H9 (cell line): Measurements from ENCODE around the gene ITPR2. TPM values are rescaled to one million over a fixed set of nuclear protein-coding genes. Genes with fewer than 3 reads are reported as not detected.

Experiments used
- DNase-seq: peaks from one replicate; pipeline ENCODE4 v3.0.0-alpha.2; 2017
- H2AFZ ChIP-seq: one replicate; pipeline ENCODE4 v1.6.1; 2013; ENCODE audit warnings: mild to moderate bottlenecking, low read length, control low read depth, moderate library complexity
- H2AK5ac ChIP-seq: 2 replicates; pipeline ENCODE4 v1.6.1; 2013; ENCODE audit warnings: low read length, control low read depth, mixed read lengths; ENCODE audit not compliant: insufficient read length
- H2BK120ac ChIP-seq: one replicate; pipeline ENCODE4 v1.6.1; 2013; ENCODE audit warnings: low read depth, mild to moderate bottlenecking, low read length, control low read depth, inconsistent platforms; ENCODE audit not compliant: poor library complexity, severe bottlenecking
- H2BK12ac ChIP-seq: 2 replicates; pipeline ENCODE4 v1.6.1; 2013; ENCODE audit warnings: low read length, control low read depth, mixed read lengths, low read depth; ENCODE audit not compliant: insufficient read length
- H2BK15ac ChIP-seq: 2 replicates; pipeline ENCODE4 v1.6.1; 2013; ENCODE audit warnings: low read depth, low read length, control low read depth
- H2BK20ac ChIP-seq: one replicate; pipeline ENCODE4 v1.6.1; 2013; ENCODE audit warnings: low read depth, mild to moderate bottlenecking, low read length, control low read depth, inconsistent platforms; ENCODE audit not compliant: poor library complexity, severe bottlenecking
- H2BK5ac ChIP-seq: 2 replicates; pipeline ENCODE4 v1.6.1; 2013; ENCODE audit warnings: low read length, control low read depth, mixed read lengths; ENCODE audit not compliant: insufficient read length
- H3K14ac ChIP-seq: 2 replicates; pipeline ENCODE4 v1.6.1; 2013; ENCODE audit warnings: low read length, control low read depth; ENCODE audit not compliant: insufficient read depth
- H3K18ac ChIP-seq: 2 replicates; pipeline ENCODE4 v1.6.1; 2013; ENCODE audit warnings: low read depth, mild to moderate bottlenecking, mixed read lengths, low read length, control low read depth; ENCODE audit not compliant: insufficient read length
- H3K23ac ChIP-seq: 2 replicates; pipeline ENCODE4 v1.6.1; 2013; ENCODE audit warnings: low read length, control low read depth, mixed read lengths, low read depth; ENCODE audit not compliant: insufficient read length
- H3K23me2 ChIP-seq: 2 replicates; pipeline ENCODE4 v1.6.1; 2013; ENCODE audit warnings: low read depth, mild to moderate bottlenecking, mixed read lengths, low read length, control low read depth; ENCODE audit not compliant: insufficient read length, poor library complexity, severe bottlenecking
- H3K27ac ChIP-seq: 2 replicates; pipeline ENCODE4 v1.5.1; 2013; ENCODE audit warnings: low read length, control low read depth, mixed read lengths, low read depth; ENCODE audit not compliant: insufficient read length
- H3K27me3 ChIP-seq: 2 replicates; pipeline ENCODE4 v1.6.1; 2013; ENCODE audit warnings: low read length, control low read depth, inconsistent platforms; ENCODE audit not compliant: insufficient read depth
- H3K4ac ChIP-seq: 2 replicates; pipeline ENCODE4 v1.6.1; 2013; ENCODE audit warnings: low read depth, mild to moderate bottlenecking, control low read depth, inconsistent platforms, low read length, moderate library complexity
- H3K4me1 ChIP-seq: 2 replicates; pipeline ENCODE4 v1.6.1; 2013; ENCODE audit warnings: low read length, control low read depth, inconsistent platforms; ENCODE audit not compliant: insufficient read depth
- H3K4me2 ChIP-seq: 2 replicates; pipeline ENCODE4 v1.6.1; 2013; ENCODE audit warnings: low read length, control low read depth, mixed read lengths; ENCODE audit not compliant: insufficient read length, insufficient read depth
- H3K56ac ChIP-seq: 2 replicates; pipeline ENCODE4 v1.6.1; 2013; ENCODE audit warnings: low read depth, mild to moderate bottlenecking, mixed read lengths, low read length, control low read depth; ENCODE audit not compliant: insufficient read length
- H3K79me1 ChIP-seq: 2 replicates; pipeline ENCODE4 v1.6.1; 2013; ENCODE audit warnings: low read depth, mild to moderate bottlenecking, moderate library complexity, low read length, control low read depth, inconsistent platforms; ENCODE audit not compliant: insufficient read depth, poor library complexity, severe bottlenecking
- H3K79me2 ChIP-seq: 2 replicates; pipeline ENCODE4 v1.6.1; 2013; ENCODE audit warnings: low read length, control low read depth, inconsistent platforms; ENCODE audit not compliant: insufficient read depth
- H3K9ac ChIP-seq: 2 replicates; pipeline ENCODE4 v1.6.1; 2013; ENCODE audit warnings: low read length, control low read depth, mixed read lengths; ENCODE audit not compliant: insufficient read length; ENCODE audit errors: extremely low read depth
- H3K9me3 ChIP-seq: one replicate; pipeline ENCODE4 v1.6.1; 2013; ENCODE audit warnings: low read depth, low read length, inconsistent platforms; ENCODE audit not compliant: control insufficient read depth
- H3T11ph ChIP-seq: one replicate; pipeline ENCODE4 v1.6.1; 2013; ENCODE audit warnings: mild to moderate bottlenecking, low read length, control low read depth, inconsistent platforms
- H4K20me1 ChIP-seq: one replicate; pipeline ENCODE4 v1.6.1; 2013; ENCODE audit not compliant: control insufficient read depth, insufficient read length, insufficient read depth
- H4K5ac ChIP-seq: 2 replicates; pipeline ENCODE4 v1.6.1; 2013; ENCODE audit warnings: low read depth, mild to moderate bottlenecking, mixed read lengths, low read length, control low read depth; ENCODE audit not compliant: insufficient read length
- H4K8ac ChIP-seq: replicated peaks from 2 replicates; pipeline ENCODE4 v1.6.1; 2013; ENCODE audit warnings: low read length, control low read depth, mixed read lengths, low read depth; ENCODE audit not compliant: insufficient read length
- H4K91ac ChIP-seq: 2 replicates; pipeline ENCODE4 v1.6.1; 2013; ENCODE audit warnings: low read depth, mild to moderate bottlenecking, moderate library complexity, mixed read lengths, low read length, control low read depth; ENCODE audit not compliant: insufficient read length
- H3K27ac Mint-ChIP-seq, 3 experiments: 2 replicates in 2 of 3; 3 replicates in 1 of 3; pipeline ENCODE4 v1.8.0; 2020 to 2021; ENCODE audit warnings: mixed read lengths in 3 of 3, mild to moderate bottlenecking in 1 of 3, moderate library complexity in 1 of 3
- H3K27me3 Mint-ChIP-seq: 2 replicates; pipeline ENCODE4 v1.8.0; 2021; ENCODE audit warnings: low read depth, mild to moderate bottlenecking, moderate library complexity, mixed read lengths
- H3K36me3 Mint-ChIP-seq, 3 experiments: 2 replicates in 2 of 3; 3 replicates in 1 of 3; pipeline ENCODE4 v1.8.0; 2020 to 2021; ENCODE audit warnings: low read depth in 3 of 3, mixed read lengths in 3 of 3; ENCODE audit not compliant: insufficient read depth in 1 of 3
- H3K4me1 Mint-ChIP-seq, 2 experiments: 2 replicates each; pipeline ENCODE4 v1.8.0; 2020; ENCODE audit warnings: mixed read lengths in 2 of 2
- H3K4me3 Mint-ChIP-seq, 2 experiments: 2 replicates in 1 of 2; 3 replicates in 1 of 2; pipeline ENCODE4 v1.8.0; 2020 to 2021; ENCODE audit warnings: mild to moderate bottlenecking in 2 of 2, mixed read lengths in 2 of 2, moderate library complexity in 1 of 2
- H3K9me3 Mint-ChIP-seq, 2 experiments: 2 replicates in 1 of 2; 3 replicates in 1 of 2; pipeline ENCODE4 v1.8.0; 2020; ENCODE audit warnings: mild to moderate bottlenecking in 2 of 2, mixed read lengths in 2 of 2, moderate library complexity in 1 of 2
- CTCF ChIP-seq: fragments of 200-600 bp; sonication (generic); conservative IDR thresholded peaks from 3 replicates; pipeline ENCODE4 v1.8.0; 2021; ENCODE audit warnings: antibody characterized with exemption, mild to moderate bottlenecking
- WGBS: extraction: QIAGEN DNeasy Blood & Tissue Kit; methylation state at CpG from one replicate; pipeline ENCODE4 v1.1.7; 2013; ENCODE audit warnings: missing lambda C conversion rate, low lambda C conversion rate, mixed read lengths; ENCODE audit not compliant: insufficient read length; ENCODE audit errors: extremely low coverage; 5-methylcytosine and 5-hydroxymethylcytosine counted together
- total RNA-seq: library from RNA; stranded (reverse); gene quantifications from 2 replicates; pipeline ENCODE4 v1.2.1, GENCODE V29; 2021

The ITPR2 gene
- total RNA-seq, 1 experiment from 2014 or later: 14.8 TPM

- Histone ChIP-seq H3K4me2 (no peak overlapping the region), H3K9ac (no peak overlapping the region), H2BK5ac (no peak overlapping the region), H3K23me2 (no peaks in the 10 kb centered on the region), H3K27me3 (no peaks in the 10 kb centered on the region), H3K14ac (no peak overlapping the region), H3K4ac (no peak overlapping the region), H3K4me1 (no peaks in the 10 kb centered on the region), H3K56ac (no peak overlapping the region), H3K79me1 (no peaks in the 10 kb centered on the region), H2BK12ac (no peak overlapping the region), H3K79me2 (no peaks in the 10 kb centered on the region), H2AFZ (no peak overlapping the region), H4K5ac (no peak overlapping the region), H3T11ph (no peak overlapping the region), H4K91ac (no peak overlapping the region), H3K9me3 (no peaks in the 10 kb centered on the region), H4K20me1 (no peaks in the 10 kb centered on the region), H4K8ac (no peak overlapping the region), H3K18ac (no peak overlapping the region), H2BK20ac (no peak overlapping the region), H2BK15ac (no peak overlapping the region), H3K23ac (no peak overlapping the region), H3K27ac (no peak overlapping the region), H2BK120ac (no peak overlapping the region), H2AK5ac (no peak overlapping the region)
- DNase-seq: no peak
- Mint-ChIP-seq H3K9me3 (no peaks in the 10 kb centered on the region), H3K4me3 (no peak overlapping the region), H3K36me3 (no peaks in the 10 kb centered on the region; a peak in 3 of 7 replicates), H3K27me3 (no peaks in the 10 kb centered on the region), H3K27ac (no peak overlapping the region), H3K4me1 (peaks cover 0 to 4% of the 10 kb centered on the region in 2 experiments; a peak in 1 of 4 replicates)
- TF ChIP-seq CTCF: no peak
- no CpG with 5 or more reads among the region's 8 CpGs for WGBS
Measured at GRCh38 chr12:26610774-26611173, 222.2 kb downstream of the ITPR2 start.
